WTC11 (cell line): ENCODE measurements around the gene KDELR3.

ENCODE experiments used
- ATF3 ChIP-seq: sonication (generic); formaldehyde crosslinking; conservative IDR thresholded peaks from 2 replicates; pipeline ENCODE4 v1.8.1; 2022; ENCODE audit warnings: mild to moderate bottlenecking, missing genetic modification reagents
- CREB1 ChIP-seq: sonication (generic); formaldehyde crosslinking; IDR thresholded peaks from 2 replicates; pipeline ENCODE4 v1.8.0; 2023; ENCODE audit warnings: mild to moderate bottlenecking, missing genetic modification reagents
- CREM ChIP-seq: sonication (generic); formaldehyde crosslinking; IDR thresholded peaks from 2 replicates; pipeline ENCODE4 v1.8.1; 2022; ENCODE audit warnings: mild to moderate bottlenecking, missing genetic modification reagents, moderate library complexity
- CTCF ChIP-seq: fragments of 200-600 bp; IDR thresholded peaks from 2 replicates; pipeline ENCODE4 v1.8.0; 2022; ENCODE audit warnings: antibody characterized with exemption
- ELF4 ChIP-seq: sonication (generic); formaldehyde crosslinking; IDR thresholded peaks from 2 replicates; pipeline ENCODE4 v1.8.1; 2022; ENCODE audit warnings: low read depth, mild to moderate bottlenecking, moderate library complexity, missing genetic modification reagents
- FOXP4 ChIP-seq: sonication (generic); formaldehyde crosslinking; IDR thresholded peaks from 2 replicates; pipeline ENCODE4 v1.8.0; 2022; ENCODE audit warnings: mild to moderate bottlenecking, missing genetic modification reagents
- GABPB1 ChIP-seq: sonication (generic); formaldehyde crosslinking; IDR thresholded peaks from 2 replicates; pipeline ENCODE4 v1.8.1; 2023; ENCODE audit warnings: mild to moderate bottlenecking, missing genetic modification reagents
- JUN ChIP-seq: sonication (generic); formaldehyde crosslinking; IDR thresholded peaks from 2 replicates; pipeline ENCODE4 v1.8.0; 2023; ENCODE audit warnings: mild to moderate bottlenecking, missing genetic modification reagents
- ZNF121 ChIP-seq: sonication (generic); formaldehyde crosslinking; IDR thresholded peaks from 2 replicates; pipeline ENCODE4 v1.8.0; 2023; ENCODE audit warnings: missing genetic modification reagents
- ZNF219 ChIP-seq: sonication (generic); formaldehyde crosslinking; IDR thresholded peaks from 2 replicates; pipeline ENCODE4 v1.8.0; 2023; ENCODE audit warnings: missing genetic modification reagents, mild to moderate bottlenecking, borderline replicate concordance
- ZNF263 ChIP-seq: sonication (generic); formaldehyde crosslinking; IDR thresholded peaks from 2 replicates; pipeline ENCODE4 v1.8.1; 2022; ENCODE audit warnings: low read depth, mild to moderate bottlenecking, moderate library complexity, missing genetic modification reagents
- TF ChIP-seq, protein P1 (sequence below): sonication (generic); formaldehyde crosslinking; IDR thresholded peaks from 2 replicates; pipeline ENCODE4 v1.8.1; 2023; ENCODE audit warnings: mild to moderate bottlenecking, missing genetic modification reagents, moderate library complexity
- TF ChIP-seq, protein P2 (sequence below): sonication (generic); formaldehyde crosslinking; IDR thresholded peaks from 2 replicates; pipeline ENCODE4 v1.8.1; 2023; ENCODE audit warnings: mild to moderate bottlenecking, missing genetic modification reagents
- TF ChIP-seq, protein P3 (sequence below): sonication (generic); formaldehyde crosslinking; IDR thresholded peaks from 2 replicates; pipeline ENCODE4 v1.8.0; 2022; ENCODE audit warnings: mild to moderate bottlenecking, missing genetic modification reagents

DNA sequence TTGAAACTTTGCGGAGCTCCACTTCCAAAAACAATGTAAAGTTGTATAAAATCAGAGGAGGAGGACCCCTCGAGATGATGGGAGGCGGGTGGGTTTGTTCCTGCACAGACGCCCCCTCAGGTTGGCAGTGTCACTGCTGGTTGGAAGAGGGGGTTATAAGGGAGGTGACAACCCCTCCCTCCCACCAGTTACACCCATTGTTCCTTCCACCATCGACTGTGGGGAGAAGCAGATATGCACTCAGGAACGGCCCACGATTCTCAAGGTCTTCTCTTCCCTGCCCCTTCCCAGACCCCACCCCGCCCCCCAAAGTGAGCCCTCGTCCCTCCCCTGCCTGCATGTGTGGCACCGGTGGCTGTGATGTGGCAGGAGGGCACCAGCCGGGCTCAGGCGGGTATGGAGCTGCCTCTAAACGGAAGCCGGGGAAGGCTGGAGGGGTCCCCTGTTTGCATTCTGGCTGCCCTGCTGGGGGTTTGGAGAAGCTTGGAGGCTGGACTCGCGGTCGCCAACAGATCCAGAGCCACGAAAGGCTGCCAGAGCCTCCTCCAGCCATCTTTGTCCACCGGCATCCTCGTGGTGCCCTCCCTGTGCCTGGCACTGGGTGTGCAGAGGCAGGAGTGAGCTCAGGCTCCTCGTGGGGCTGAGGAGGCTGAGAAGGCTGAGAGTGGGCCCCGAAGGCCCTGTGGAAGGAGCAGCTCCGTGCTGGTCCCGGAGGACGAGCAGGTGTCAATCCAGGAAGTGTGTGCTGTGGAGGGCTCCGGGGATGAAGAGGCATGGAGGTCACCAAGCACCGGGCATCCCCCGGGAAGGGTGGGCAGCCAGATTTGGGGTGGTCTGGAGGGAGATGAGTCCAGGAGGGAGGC lies 778 bp downstream of the KDELR3 start:
- TF ChIP-seq JUN (CRISPR knock-in tag) (no peak), CTCF (no peak), FOXP4 (CRISPR knock-in tag) (no peak), ZNF121 (CRISPR knock-in tag) (no peak), ZNF263 (CRISPR knock-in tag) (no peak), CREM (no peak), GABPB1 (no peak), CREB1 (CRISPR knock-in tag) (no peak), ZNF219 (no peak), ATF3 (CRISPR knock-in tag) (no peak), ELF4 (CRISPR knock-in tag) (no peak)
- TF ChIP-seq, protein P1, sequence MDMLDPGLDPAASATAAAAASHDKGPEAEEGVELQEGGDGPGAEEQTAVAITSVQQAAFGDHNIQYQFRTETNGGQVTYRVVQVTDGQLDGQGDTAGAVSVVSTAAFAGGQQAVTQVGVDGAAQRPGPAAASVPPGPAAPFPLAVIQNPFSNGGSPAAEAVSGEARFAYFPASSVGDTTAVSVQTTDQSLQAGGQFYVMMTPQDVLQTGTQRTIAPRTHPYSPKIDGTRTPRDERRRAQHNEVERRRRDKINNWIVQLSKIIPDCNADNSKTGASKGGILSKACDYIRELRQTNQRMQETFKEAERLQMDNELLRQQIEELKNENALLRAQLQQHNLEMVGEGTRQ = no peak
- TF ChIP-seq, protein P2, sequence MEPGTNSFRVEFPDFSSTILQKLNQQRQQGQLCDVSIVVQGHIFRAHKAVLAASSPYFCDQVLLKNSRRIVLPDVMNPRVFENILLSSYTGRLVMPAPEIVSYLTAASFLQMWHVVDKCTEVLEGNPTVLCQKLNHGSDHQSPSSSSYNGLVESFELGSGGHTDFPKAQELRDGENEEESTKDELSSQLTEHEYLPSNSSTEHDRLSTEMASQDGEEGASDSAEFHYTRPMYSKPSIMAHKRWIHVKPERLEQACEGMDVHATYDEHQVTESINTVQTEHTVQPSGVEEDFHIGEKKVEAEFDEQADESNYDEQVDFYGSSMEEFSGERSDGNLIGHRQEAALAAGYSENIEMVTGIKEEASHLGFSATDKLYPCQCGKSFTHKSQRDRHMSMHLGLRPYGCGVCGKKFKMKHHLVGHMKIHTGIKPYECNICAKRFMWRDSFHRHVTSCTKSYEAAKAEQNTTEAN (CRISPR knock-in tag) = no peak
- TF ChIP-seq, protein P3, sequence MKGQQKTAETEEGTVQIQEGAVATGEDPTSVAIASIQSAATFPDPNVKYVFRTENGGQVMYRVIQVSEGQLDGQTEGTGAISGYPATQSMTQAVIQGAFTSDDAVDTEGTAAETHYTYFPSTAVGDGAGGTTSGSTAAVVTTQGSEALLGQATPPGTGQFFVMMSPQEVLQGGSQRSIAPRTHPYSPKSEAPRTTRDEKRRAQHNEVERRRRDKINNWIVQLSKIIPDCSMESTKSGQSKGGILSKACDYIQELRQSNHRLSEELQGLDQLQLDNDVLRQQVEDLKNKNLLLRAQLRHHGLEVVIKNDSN (CRISPR knock-in tag) = no peak
